LNCaP clone FGC (cell line): Measurements from ENCODE around the gene PRKN.

Experiments
- DNase-seq: peaks from one replicate; pipeline ENCODE4 v3.0.0-alpha.2; 2011; ENCODE audit warnings: low read depth
- H3K4me3 ChIP-seq: 2 replicates; pipeline ENCODE4 v1.5.1; 2011; ENCODE audit warnings: mild to moderate bottlenecking, low read depth, low read length, control low read depth
- CTCF ChIP-seq: IDR thresholded peaks from 2 replicates; pipeline ENCODE4 v1.5.1; 2012; ENCODE audit warnings: mild to moderate bottlenecking; ENCODE audit not compliant: control insufficient read depth, insufficient read depth; ENCODE audit errors: extremely low read depth

Gene PRKN

GRCh38 chr6:162726947-162727321, 632 bp downstream of the PRKN start:
- TF ChIP-seq CTCF = no peak
- H3K4me3 ChIP-seq = peak overlapping the region; percentile 69
- DNase-seq = no peak

- no peak for TF ChIP-seq CTCF
- no peak for DNase-seq
- H3K4me3 ChIP-seq = no peak overlapping the region
These were observed 4.9 kb downstream of the PRKN start for GRCh38 chr6:162722633-162723032.

DNA sequence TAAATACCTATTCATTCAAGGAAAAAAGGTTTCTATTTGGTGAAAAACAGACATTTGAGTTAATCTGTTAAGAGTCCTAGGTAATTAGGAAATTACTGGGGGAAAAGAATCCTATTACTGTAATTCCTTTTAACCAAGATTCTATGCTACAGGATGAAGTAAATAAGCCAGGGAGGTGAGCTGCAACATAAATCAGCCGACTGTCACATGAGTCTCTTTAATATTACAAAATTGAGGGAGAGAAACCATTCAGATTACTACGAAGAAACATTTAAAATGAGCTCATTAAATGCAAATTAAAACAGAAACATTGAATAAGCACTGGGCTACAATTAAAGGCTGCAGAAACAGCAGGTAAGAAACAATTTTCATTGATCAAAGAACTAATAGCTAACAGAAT, 5.3 kb downstream of the PRKN start:
- no peak overlapping the region for H3K4me3 ChIP-seq
- no peak for TF ChIP-seq CTCF
- no peak for DNase-seq

DNA sequence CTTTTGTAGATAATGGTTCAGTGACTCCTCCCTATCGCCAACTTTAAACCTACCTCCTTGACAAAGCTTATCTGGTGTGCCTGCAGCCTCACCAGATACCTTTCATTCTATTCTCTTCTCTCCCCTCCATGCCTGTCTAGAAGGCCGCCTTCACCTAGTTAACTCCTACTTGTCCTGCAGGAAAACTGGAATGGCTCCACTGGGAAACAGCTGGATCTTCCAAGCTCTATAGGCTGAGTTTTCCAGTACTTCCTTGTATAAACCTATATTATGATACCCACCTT, 6.2 kb downstream of the PRKN start:
- DNase-seq = no peak
- no peak overlapping the region for H3K4me3 ChIP-seq
- no peak for TF ChIP-seq CTCF

- DNase-seq = no peak
- no peak for TF ChIP-seq CTCF
These were observed 8.0 kb downstream of the PRKN start for GRCh38 chr6:162719528-162719927.

GRCh38 chr6:162715601-162716000, 12.0 kb downstream of the PRKN start:
- DNase-seq = peak; percentile 35
- no peak for TF ChIP-seq CTCF
- H3K4me3 ChIP-seq = no peak overlapping the region

More at GRCh38 chr6:162719528-162719927, 8.0 kb downstream of the PRKN start:
- H3K4me3 ChIP-seq = no peak overlapping the region

DNA sequence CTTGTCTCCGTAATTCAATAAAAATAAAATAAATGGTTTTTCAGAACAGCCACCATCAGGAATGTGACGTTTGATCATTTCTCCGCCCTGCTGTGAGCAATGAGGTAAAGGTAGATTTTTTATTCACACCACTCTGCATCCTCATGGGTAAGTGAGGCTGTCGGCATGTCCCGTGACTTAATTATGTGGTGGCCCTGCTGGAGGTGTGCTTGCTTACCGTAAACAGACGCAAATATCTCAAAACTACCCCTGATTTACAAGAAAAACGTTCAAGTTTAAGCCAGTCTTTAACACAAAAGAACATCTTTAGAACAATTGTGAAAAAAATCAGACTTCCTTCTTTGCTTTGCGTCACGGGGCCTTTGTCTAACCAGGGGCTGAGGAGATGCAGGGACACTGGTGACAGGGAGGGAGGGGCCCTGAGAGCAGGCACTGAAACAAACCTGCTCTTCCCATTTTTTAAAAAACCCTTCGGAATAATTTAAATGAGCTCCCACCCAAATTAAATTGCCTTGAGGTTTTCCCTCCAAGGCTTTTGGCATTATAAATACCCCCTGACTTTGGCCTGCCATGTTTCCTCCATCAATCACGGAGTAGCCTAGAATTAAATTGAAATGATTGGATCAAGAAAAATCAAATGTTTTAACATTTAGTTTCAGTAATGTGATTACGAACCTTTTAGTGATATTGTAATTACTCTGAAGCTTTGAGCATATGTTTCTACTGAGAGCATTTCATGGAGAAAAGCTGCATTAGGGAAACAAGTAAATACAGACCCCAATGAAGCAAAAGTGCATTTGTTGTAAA, 13.4 kb downstream of the PRKN start:
- no peak for TF ChIP-seq CTCF
- no peak overlapping the region for H3K4me3 ChIP-seq
- no peak for DNase-seq
